HEK293 (cell line): ENCODE measurements around the gene CEP350.

Source experiments
- BCL11B ChIP-seq: fragments of 450-650 bp; formaldehyde crosslinking; IDR thresholded peaks from 2 replicates; pipeline ENCODE4 v1.5.1; 2016; ENCODE audit warnings: low read depth, missing biosample characterization, missing genetic modification characterization
- HOXD13 ChIP-seq: sonication (generic); formaldehyde crosslinking; IDR thresholded peaks from 2 replicates; pipeline ENCODE4 v1.8.0; 2022; ENCODE audit warnings: missing genetic modification reagents, borderline replicate concordance
- KLF7 ChIP-seq: fragments of 450-650 bp; formaldehyde crosslinking; IDR thresholded peaks from 2 replicates; pipeline ENCODE4 v1.5.1; 2016; ENCODE audit warnings: missing biosample characterization, missing genetic modification characterization, borderline replicate concordance
- REPIN1 ChIP-seq: fragments of 450-650 bp; formaldehyde crosslinking; IDR thresholded peaks from 2 replicates; pipeline ENCODE4 v1.5.1; 2017; ENCODE audit warnings: missing biosample characterization, missing genetic modification characterization, low read depth
- SP3 ChIP-seq: fragments of 450-650 bp; formaldehyde crosslinking; IDR thresholded peaks from 2 replicates; pipeline ENCODE4 v1.5.1; 2016; ENCODE audit warnings: missing biosample characterization, missing genetic modification characterization
- ZBTB1 ChIP-seq: fragments of 450-650 bp; formaldehyde crosslinking; IDR thresholded peaks from 2 replicates; pipeline ENCODE4 v1.5.1; 2016; ENCODE audit warnings: missing biosample characterization, missing genetic modification characterization
- ZBTB20 ChIP-seq: fragments of 450-650 bp; formaldehyde crosslinking; IDR thresholded peaks from 2 replicates; pipeline ENCODE4 v1.5.1; 2016; ENCODE audit warnings: missing biosample characterization, missing genetic modification characterization
- ZFP37 ChIP-seq: fragments of 450-650 bp; formaldehyde crosslinking; IDR thresholded peaks from 2 replicates; pipeline ENCODE4 v1.5.1; 2016; ENCODE audit warnings: missing biosample characterization, missing genetic modification characterization
- ZNF140 ChIP-seq: fragments of 450-650 bp; formaldehyde crosslinking; IDR thresholded peaks from 2 replicates; pipeline ENCODE4 v1.5.1; 2016; ENCODE audit warnings: missing biosample characterization, missing genetic modification characterization
- ZNF148 ChIP-seq: fragments of 450-650 bp; formaldehyde crosslinking; IDR thresholded peaks from 2 replicates; pipeline ENCODE4 v1.5.0; 2017; ENCODE audit warnings: missing biosample characterization, missing genetic modification characterization, borderline replicate concordance
- ZNF211 ChIP-seq: fragments of 450-650 bp; formaldehyde crosslinking; IDR thresholded peaks from 2 replicates; pipeline ENCODE4 v1.5.1; 2016; ENCODE audit warnings: low read depth, missing biosample characterization, missing genetic modification characterization
- ZNF221 ChIP-seq: fragments of 450-650 bp; formaldehyde crosslinking; IDR thresholded peaks from 2 replicates; pipeline ENCODE4 v1.5.1; 2017; ENCODE audit warnings: missing biosample characterization, missing genetic modification characterization, borderline replicate concordance
- ZNF266 ChIP-seq: fragments of 450-650 bp; formaldehyde crosslinking; IDR thresholded peaks from 2 replicates; pipeline ENCODE4 v1.5.1; 2016; ENCODE audit warnings: missing biosample characterization, missing genetic modification characterization, low read depth
- ZNF292 ChIP-seq: fragments of 450-650 bp; formaldehyde crosslinking; IDR thresholded peaks from 2 replicates; pipeline ENCODE4 v1.5.1; 2016; ENCODE audit warnings: low read depth, missing biosample characterization, missing genetic modification characterization, borderline replicate concordance
- ZNF558 ChIP-seq: fragments of 450-650 bp; formaldehyde crosslinking; IDR thresholded peaks from 2 replicates; pipeline ENCODE4 v1.5.1; 2016; ENCODE audit warnings: missing biosample characterization, missing genetic modification characterization
- ZNF571 ChIP-seq: fragments of 450-650 bp; formaldehyde crosslinking; IDR thresholded peaks from 2 replicates; pipeline ENCODE4 v1.5.0; 2017; ENCODE audit warnings: missing biosample characterization, missing genetic modification characterization
- ZNF610 ChIP-seq: fragments of 450-650 bp; formaldehyde crosslinking; IDR thresholded peaks from 2 replicates; pipeline ENCODE4 v1.5.1; 2016; ENCODE audit warnings: missing biosample characterization, missing genetic modification characterization, borderline replicate concordance
- ZNF677 ChIP-seq: fragments of 450-650 bp; IDR thresholded peaks from 2 replicates; pipeline ENCODE4 v1.5.0; 2018; ENCODE audit warnings: missing biosample characterization, mild to moderate bottlenecking, missing genetic modification characterization, moderate library complexity
- ZNF701 ChIP-seq: fragments of 450-650 bp; formaldehyde crosslinking; IDR thresholded peaks from 2 replicates; pipeline ENCODE4 v1.5.1; 2016; ENCODE audit warnings: missing biosample characterization, missing genetic modification characterization
- ZNF707 ChIP-seq: fragments of 450-650 bp; formaldehyde crosslinking; IDR thresholded peaks from 2 replicates; pipeline ENCODE4 v1.5.1; 2016; ENCODE audit warnings: missing biosample characterization, missing genetic modification characterization
- ZNF776 ChIP-seq: fragments of 450-650 bp; formaldehyde crosslinking; IDR thresholded peaks from 2 replicates; pipeline ENCODE4 v1.5.0; 2017; ENCODE audit warnings: missing biosample characterization, missing genetic modification characterization, borderline replicate concordance
- ZSCAN4 ChIP-seq: fragments of 450-650 bp; formaldehyde crosslinking; IDR thresholded peaks from 2 replicates; pipeline ENCODE4 v1.5.1; 2017; ENCODE audit warnings: missing biosample characterization, missing genetic modification characterization
- TF ChIP-seq, protein P1 (sequence below): fragments of 450-650 bp; formaldehyde crosslinking; IDR thresholded peaks from 2 replicates; pipeline ENCODE4 v1.5.1; 2016; ENCODE audit warnings: missing biosample characterization, missing genetic modification characterization
- TF ChIP-seq, protein P2 (sequence below): fragments of 450-650 bp; IDR thresholded peaks from 2 replicates; pipeline ENCODE4 v1.5.1; 2018; ENCODE audit warnings: missing biosample characterization, missing genetic modification characterization
- TF ChIP-seq, protein P3 (sequence below): fragments of 450-650 bp; formaldehyde crosslinking; IDR thresholded peaks from 2 replicates; pipeline ENCODE4 v1.5.1; 2017; ENCODE audit warnings: missing biosample characterization, missing genetic modification characterization
- TF ChIP-seq, protein P4 (sequence below): fragments of 450-650 bp; formaldehyde crosslinking; IDR thresholded peaks from 2 replicates; pipeline ENCODE4 v1.5.1; 2016; ENCODE audit warnings: missing biosample characterization, missing genetic modification characterization
- TF ChIP-seq, protein P5 (sequence below): fragments of 450-650 bp; IDR thresholded peaks from 2 replicates; pipeline ENCODE4 v1.5.1; 2018; ENCODE audit warnings: missing biosample characterization, mild to moderate bottlenecking, missing genetic modification characterization

The CEP350 gene

DNA sequence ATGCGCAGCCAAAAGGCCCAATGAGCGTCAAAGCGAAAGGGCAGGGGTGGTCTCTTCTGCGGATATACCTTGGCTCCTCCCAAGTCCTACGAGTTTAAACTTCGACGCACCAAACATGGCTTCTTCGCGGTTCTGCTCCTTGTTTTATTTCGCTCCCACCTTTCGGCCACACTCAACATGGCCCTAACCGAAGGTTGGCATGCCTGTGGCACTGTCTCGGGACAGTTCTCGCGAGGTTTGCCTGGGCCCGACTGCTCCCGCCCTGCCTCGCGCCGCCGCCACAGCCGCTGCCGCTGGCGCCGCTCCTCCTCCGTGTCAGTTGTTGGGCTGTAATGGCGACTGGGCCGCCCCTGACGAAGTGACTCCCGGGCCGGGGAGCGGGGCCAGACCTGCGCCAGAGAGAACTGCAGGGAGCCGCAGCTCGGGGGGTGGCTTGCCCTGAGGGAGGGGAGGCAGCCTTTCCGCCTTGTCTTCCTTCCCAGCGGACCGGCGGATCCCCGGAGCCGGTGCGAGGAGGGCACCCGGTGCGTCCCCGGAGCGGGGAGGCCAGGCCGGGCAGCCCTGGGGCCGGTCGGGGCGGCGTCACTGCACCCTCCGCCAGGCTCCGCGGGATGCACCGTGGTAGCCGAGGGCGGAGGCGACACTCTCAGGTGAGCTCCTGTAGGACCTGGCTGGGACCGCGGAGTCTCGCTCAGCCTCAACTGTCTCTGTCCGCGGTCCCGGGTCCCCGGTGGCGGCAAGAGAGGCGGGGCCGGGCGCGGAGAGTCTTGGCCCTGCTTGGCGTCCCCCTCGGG lies at the start of gene CEP350 (continued):
- peak; percentile 99 for TF ChIP-seq ZNF610
- TF ChIP-seq, protein P1, sequence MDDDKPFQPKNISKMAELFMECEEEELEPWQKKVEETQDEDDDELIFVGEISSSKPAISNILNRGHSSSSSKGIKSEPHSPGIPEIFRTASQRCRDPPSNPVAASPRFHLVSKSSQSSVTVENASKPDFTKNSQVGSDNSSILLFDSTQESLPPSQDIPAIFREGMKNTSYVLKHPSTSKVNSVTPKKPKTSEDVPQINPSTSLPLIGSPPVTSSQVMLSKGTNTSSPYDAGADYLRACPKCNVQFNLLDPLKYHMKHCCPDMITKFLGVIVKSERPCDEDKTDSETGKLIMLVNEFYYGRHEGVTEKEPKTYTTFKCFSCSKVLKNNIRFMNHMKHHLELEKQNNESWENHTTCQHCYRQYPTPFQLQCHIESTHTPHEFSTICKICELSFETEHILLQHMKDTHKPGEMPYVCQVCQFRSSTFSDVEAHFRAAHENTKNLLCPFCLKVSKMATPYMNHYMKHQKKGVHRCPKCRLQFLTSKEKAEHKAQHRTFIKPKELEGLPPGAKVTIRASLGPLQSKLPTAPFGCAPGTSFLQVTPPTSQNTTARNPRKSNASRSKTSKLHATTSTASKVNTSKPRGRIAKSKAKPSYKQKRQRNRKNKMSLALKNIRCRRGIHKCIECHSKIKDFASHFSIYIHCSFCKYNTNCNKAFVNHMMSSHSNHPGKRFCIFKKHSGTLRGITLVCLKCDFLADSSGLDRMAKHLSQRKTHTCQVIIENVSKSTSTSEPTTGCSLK (tag by site-specific recombination) = no peak
- no peak; the same call in 1 of the 2 replicates for TF ChIP-seq BCL11B
- no peak for TF ChIP-seq ZBTB1 (tag by site-specific recombination)
- TF ChIP-seq HOXD13 (CRISPR knock-in tag) = no peak
- TF ChIP-seq ZNF211 (tag by site-specific recombination) = no peak
- TF ChIP-seq ZNF701 (tag by site-specific recombination) = no peak
- 0 out of 2 replicates have a peak, but pooled peaks have one; percentile 13 for TF ChIP-seq ZNF266 (tag by site-specific recombination)
- TF ChIP-seq, protein P2, sequence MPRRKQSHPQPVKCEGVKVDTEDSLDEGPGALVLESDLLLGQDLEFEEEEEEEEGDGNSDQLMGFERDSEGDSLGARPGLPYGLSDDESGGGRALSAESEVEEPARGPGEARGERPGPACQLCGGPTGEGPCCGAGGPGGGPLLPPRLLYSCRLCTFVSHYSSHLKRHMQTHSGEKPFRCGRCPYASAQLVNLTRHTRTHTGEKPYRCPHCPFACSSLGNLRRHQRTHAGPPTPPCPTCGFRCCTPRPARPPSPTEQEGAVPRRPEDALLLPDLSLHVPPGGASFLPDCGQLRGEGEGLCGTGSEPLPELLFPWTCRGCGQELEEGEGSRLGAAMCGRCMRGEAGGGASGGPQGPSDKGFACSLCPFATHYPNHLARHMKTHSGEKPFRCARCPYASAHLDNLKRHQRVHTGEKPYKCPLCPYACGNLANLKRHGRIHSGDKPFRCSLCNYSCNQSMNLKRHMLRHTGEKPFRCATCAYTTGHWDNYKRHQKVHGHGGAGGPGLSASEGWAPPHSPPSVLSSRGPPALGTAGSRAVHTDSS = no peak
- TF ChIP-seq, protein P3, sequence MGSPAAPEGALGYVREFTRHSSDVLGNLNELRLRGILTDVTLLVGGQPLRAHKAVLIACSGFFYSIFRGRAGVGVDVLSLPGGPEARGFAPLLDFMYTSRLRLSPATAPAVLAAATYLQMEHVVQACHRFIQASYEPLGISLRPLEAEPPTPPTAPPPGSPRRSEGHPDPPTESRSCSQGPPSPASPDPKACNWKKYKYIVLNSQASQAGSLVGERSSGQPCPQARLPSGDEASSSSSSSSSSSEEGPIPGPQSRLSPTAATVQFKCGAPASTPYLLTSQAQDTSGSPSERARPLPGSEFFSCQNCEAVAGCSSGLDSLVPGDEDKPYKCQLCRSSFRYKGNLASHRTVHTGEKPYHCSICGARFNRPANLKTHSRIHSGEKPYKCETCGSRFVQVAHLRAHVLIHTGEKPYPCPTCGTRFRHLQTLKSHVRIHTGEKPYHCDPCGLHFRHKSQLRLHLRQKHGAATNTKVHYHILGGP = no peak
- TF ChIP-seq, protein P4, sequence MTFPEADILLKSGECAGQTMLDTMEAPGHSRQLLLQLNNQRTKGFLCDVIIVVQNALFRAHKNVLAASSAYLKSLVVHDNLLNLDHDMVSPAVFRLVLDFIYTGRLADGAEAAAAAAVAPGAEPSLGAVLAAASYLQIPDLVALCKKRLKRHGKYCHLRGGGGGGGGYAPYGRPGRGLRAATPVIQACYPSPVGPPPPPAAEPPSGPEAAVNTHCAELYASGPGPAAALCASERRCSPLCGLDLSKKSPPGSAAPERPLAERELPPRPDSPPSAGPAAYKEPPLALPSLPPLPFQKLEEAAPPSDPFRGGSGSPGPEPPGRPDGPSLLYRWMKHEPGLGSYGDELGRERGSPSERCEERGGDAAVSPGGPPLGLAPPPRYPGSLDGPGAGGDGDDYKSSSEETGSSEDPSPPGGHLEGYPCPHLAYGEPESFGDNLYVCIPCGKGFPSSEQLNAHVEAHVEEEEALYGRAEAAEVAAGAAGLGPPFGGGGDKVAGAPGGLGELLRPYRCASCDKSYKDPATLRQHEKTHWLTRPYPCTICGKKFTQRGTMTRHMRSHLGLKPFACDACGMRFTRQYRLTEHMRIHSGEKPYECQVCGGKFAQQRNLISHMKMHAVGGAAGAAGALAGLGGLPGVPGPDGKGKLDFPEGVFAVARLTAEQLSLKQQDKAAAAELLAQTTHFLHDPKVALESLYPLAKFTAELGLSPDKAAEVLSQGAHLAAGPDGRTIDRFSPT (tag by site-specific recombination) = peak; percentile 100
- no peak for TF ChIP-seq ZNF292 (tag by site-specific recombination)
- no peak for TF ChIP-seq ZNF571 (tag by site-specific recombination)
- peak; percentile 90 for TF ChIP-seq REPIN1
- TF ChIP-seq ZNF148 = no peak
- TF ChIP-seq ZNF140 (tag by site-specific recombination) = no peak
- TF ChIP-seq ZFP37 (tag by site-specific recombination) = peak; percentile 95
- TF ChIP-seq ZNF558 = no peak; the same call in 1 of the 2 replicates
- TF ChIP-seq KLF7 (tag by site-specific recombination) = no peak
- TF ChIP-seq ZSCAN4 (tag by site-specific recombination) = no peak
- TF ChIP-seq, protein P5, sequence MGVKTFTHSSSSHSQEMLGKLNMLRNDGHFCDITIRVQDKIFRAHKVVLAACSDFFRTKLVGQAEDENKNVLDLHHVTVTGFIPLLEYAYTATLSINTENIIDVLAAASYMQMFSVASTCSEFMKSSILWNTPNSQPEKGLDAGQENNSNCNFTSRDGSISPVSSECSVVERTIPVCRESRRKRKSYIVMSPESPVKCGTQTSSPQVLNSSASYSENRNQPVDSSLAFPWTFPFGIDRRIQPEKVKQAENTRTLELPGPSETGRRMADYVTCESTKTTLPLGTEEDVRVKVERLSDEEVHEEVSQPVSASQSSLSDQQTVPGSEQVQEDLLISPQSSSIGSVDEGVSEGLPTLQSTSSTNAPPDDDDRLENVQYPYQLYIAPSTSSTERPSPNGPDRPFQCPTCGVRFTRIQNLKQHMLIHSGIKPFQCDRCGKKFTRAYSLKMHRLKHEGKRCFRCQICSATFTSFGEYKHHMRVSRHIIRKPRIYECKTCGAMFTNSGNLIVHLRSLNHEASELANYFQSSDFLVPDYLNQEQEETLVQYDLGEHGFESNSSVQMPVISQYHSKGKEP = no peak
- TF ChIP-seq ZNF221 (tag by site-specific recombination) = no peak
- TF ChIP-seq SP3 (tag by site-specific recombination) = peak; percentile 95
- TF ChIP-seq ZBTB20 = peak; percentile 98
- no peak for TF ChIP-seq ZNF707 (tag by site-specific recombination)
- TF ChIP-seq ZNF677 (tag by site-specific recombination) = no peak
- TF ChIP-seq ZNF776 = no peak
